Activated CD4-positive, alpha-beta T cell treated with anti-CD3 and anti-CD28 coated beads for 48 hours (primary cell): ENCODE measurements around the gene SFRP5.
A peak's percentile ranks its signal among the peaks of the same experiment; 100 is the strongest.

ENCODE experiments used
- DNase-seq: peaks from one replicate; pipeline ENCODE4 v3.0.0-alpha.2; 2020

SFRP5 gene

DNA sequence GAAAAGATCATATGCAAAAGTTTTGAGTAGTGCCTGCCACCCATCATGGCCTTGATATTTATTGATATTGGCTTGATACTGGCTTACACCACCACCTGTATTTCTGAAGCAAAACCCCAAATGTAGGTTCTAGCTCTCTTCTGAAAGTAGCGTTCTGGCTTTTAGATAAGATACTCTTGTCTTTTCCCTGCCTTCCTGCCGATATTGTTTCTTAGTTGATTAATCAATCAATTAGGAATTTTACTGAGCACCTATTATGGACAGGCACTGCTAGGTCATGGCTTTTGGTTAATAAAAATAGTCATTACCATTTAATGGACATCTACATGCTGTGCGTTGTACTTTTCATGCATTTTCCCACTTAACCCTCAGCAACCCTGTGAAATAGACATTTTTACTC is 7.9 kb downstream of the SFRP5 start:
- no peak for DNase-seq

DNA sequence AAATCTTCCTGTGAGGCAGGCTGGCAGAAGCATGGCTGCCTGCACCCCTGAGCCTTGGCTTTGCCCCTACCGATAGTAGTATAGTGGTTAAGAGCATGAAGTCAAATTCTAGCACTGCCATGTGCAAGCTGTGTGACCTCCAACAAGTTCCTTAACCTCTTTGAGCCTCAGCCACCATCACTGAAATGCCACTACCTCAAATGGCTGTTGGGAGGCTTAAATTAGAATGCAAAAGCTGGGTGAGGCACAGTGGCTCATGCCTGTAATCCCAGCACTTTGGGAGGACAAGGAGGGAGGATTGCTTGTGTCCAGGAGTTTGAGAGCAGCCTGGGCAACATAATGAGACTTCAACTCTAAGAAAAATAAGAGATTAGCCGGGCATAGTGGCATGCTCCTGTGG is 8.4 kb downstream of the SFRP5 start:
- DNase-seq: no peak

DNA sequence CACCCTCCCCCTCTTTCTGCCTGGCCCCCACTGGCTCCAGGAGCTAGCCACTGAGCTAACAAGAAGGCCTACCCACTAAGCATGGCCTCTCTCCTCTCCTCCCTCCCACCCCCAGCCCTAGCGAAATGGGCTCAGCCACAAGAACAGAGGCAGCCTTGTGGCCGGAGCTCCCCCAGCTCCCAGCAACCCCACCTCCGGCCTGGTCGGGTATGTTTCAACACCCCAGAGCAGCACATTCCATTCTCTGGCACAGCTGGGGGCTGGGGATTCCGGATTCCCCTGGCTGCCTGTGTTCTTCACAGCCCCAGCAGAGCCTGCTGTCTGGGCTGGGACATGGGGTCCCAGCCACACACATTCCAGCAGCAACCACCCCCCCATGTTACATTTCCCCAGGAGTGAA is 9.0 kb downstream of the SFRP5 start:
- DNase-seq: no peak

DNA sequence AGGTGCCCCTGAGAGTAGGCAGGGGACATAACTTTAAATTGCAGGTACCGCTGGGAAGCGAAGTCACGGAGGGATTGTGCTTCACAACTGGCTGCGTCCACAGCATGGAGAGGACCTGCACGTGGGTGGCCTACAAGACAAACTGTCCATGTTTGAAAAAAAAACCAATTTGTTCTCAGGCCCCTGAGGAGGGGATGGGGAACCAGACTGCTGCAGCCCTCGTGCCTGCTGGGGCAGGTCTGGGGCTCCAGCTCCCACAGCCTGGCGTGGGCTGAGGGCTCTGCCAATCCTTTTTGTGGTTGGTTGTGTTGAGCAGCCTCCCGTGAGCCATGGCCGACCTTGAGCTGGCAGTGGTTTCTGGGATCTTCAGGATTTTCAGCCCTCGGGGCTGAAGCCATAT is 9.7 kb downstream of the SFRP5 start:
- no peak for DNase-seq

DNA sequence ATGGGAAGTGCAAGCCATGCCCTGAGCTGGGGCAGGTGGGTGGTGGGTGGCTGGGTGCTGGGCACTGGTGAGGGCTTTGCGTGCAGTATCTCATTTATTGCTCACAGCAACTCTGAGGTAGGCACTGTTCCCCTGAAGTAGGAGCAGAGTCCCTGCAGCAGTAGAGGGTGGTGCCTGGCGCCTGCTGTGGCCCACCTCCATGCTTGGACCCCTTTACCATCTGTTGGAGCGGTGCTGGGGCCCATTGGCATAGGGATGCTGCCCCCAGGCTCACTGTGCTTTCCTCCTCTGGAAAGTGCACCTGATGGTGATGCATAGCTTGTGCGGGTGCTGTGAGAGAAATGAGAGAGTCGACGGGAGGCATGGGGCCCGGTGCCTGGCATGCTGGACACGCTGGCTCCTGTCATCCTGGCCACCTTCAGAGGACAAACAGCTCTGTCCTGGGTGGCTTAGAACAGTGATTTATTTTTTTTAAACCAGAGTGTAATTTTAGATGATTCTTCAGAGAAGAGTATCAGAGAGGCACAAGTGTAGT is 10.4 kb downstream of the SFRP5 start:
- DNase-seq: no peak

DNA sequence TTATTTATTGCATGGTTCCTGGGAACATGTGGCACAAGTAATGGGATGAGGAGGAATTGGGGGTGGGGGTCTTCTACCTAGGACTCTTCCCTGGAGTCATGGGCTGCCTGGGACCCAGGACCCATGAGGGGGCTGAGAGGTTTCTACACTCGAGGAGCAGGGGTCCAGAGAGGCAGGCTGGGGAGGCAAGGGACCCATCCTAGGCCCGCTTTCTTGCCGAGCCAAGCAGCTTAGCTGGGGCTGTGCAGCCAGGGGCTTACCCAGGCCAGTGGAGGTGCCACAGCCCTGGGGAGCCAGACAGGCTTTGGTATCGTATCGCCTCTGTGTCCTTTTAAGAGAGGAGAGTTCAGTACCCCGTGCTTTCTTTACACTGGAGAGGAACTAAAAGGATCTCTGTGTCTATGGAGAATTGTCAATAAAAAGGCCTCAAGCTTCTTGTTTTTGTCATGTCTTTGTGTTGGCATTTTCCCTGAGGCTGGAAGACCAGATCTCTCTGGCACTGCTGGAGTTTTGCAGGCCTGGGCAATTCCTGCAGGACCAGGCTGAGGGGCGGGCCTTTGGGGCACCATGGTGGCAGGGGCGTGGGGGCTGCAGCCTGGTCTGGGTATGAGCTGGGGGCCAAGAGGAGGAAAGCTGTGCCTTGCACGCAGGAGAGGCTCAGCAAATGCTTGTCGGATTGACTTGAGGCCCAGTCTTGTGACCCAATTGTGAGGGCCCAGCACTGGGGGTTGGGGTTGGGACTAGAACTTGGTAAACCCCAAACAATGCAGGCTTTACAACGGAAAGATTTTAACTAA is 11.1 kb downstream of the SFRP5 start:
- no peak for DNase-seq

DNA sequence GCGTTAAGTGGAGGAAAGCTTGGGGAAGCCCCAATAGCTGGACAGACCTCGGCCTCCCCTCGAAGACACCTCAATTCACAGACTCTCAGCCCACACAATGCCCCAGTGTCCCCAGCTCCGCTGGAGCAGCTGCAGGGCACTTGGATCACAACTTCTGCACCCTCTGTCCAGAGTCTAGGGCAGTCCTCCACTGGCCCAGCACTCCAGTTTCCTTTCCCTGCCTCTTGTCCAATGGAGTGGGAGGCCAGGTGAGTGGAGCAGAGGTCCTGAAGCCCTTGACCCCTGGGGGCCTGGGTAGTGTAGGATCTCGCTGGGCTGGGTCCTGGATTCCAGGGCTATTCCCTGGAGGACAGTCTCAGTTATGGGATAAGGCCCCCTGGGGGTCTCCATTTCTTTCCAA is 11.9 kb downstream of the SFRP5 start:
- DNase-seq: no peak

DNA sequence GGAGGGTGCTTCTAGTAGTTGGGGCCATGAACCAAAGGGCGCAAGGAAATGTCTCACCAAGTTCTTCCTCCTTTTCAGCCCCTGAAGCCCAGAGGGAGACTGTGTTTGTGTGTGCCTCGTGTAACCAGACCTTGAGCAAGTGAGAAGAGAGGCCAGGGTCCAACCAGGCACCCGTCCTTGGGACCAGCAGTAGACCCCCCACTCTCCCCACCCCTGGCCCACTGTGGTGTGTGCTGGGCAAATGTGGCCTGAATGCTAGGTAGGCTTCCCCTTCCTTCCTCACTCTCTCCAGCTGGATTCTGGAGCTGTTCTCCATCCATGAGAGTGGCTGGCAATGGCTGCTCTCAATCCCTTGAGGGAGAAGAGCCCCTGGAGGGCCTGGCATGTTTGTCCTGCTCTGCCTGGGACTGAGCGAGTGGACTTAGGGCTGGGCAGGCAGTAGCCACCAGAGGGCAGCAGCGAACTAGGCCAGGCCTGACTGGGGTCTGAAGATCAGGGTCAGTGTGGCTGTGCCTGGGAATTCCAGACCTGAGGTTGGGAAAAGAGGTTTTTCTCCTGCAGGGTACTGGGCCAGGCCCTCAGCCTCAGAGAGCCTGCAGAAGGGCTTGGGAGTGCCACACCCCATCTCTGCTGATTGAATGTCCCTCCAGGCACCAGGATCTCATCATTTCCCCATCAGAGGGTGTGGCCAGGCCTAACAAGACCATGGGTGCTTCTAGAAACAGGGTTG is 12.5 kb downstream of the SFRP5 start:
- DNase-seq: peak; percentile 59

DNA sequence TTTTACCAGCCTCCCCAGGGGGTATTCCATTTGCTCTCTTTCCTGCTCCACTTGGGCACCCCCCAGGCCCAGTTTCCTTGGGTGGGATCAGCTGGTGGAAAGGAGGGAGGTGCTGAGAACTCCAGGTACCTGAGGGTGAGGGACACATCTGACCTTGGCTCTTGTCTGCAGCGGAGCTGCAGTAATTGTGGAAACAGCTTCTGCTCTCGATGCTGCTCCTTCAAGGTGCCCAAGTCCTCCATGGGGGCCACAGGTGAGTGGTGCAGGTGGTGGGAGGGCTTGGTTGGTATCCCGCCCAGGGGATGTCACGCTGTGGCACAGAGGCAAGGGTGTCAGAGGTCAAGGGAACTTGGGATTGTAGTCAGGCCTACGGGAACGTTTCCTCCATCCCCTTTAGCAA is 14.3 kb downstream of the SFRP5 start:
- no peak for DNase-seq

DNA sequence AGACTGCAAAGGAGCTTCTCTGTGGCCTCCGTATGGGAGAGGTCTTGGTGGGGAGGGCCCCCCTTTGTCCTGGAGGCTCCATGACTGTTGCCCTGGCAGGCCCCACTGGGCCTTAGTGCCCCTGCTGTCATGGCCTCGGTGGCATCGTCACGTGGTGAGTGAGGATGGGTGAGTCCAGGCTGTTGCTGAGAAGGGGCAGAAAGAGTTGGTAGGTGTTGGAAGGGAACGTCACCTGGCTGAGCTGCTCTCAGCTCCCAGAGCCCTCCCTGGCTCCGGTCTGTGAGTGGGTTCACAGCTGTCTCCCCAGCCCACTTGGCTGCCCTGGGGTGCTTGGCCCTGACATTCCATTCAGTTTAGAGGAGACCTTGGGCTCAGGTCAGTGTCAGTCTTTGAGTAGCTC is 16.1 kb downstream of the SFRP5 start:
- no peak for DNase-seq

DNA sequence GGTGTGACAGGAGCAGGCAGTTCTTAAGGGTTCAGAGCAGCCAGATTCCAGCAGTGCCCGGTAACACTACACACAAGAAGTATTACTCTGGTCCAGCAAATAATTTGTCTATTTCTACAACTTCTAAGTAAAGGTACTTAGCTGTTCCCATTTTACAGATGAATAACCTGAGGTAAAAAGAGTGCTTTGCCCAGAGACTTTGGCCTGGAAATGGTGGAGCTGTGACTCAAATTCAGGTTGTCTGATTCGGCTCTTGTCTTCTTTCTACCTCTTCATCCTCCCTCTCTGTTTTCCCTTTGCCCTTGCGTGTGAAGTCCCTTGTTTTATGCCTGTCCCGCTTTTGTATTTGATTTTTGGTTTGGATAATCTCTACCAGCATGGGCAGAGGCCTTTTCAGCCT is 17.1 kb downstream of the SFRP5 start:
- no peak for DNase-seq

DNA sequence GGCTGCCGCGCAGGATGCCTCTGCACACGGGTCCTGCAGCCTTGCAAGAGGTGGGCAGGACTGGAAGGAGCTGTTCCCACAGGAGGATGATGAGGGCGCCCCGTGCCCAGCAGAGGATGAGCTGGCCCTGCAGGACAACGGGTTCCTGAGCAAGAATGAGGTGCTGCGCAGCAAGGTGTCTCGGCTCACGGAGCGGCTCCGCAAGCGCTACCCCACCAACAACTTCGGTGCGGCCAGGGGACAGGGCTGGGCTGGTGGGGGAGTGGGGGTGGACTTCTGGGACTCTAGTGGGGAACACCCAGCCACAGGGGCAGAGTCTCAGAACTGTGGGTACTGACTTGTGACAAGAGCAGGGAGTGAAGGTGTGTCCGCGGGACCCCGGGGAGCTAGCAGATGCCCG is 18.8 kb downstream of the SFRP5 start:
- DNase-seq: no peak

DNA sequence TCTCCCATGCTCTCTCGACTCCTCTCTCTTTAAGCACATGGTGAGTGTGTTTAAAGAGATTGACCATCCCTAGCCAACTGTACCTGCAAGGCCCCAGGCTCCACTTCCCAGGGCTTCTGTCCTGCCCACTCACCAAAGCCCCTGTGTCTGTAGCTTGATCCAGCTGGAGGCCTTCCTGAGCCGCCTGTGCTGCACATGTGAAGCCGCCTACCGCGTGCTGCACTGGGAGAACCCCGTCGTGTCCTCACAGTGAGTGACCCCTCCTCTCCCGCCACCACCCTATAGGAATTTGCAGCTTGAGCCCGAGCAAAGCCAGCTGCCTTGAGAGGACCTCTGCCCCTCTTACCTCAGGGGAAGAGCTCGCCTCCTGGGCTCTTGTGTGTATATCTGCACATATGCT is 23.7 kb downstream of the SFRP5 start:
- no peak for DNase-seq

DNA sequence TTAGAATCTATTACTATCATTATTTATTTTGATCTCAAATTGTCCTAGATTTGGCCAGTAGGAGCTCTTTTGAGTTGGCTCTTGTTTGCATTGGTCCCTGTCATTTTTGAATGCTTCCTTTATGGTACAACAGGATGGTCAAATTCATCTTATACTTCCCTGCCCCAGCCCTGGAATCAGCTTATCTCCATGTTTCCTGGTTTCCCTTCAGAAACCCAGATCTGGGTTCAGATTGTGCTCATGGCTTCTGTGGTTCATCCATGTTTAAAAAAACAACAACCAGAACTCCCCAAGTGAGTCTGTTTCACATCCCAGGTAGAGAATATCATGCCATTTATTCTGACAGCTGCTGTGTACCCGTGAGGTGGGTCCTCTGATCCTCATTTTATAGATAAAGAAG is 24.2 kb downstream of the SFRP5 start:
- DNase-seq: no peak

DNA sequence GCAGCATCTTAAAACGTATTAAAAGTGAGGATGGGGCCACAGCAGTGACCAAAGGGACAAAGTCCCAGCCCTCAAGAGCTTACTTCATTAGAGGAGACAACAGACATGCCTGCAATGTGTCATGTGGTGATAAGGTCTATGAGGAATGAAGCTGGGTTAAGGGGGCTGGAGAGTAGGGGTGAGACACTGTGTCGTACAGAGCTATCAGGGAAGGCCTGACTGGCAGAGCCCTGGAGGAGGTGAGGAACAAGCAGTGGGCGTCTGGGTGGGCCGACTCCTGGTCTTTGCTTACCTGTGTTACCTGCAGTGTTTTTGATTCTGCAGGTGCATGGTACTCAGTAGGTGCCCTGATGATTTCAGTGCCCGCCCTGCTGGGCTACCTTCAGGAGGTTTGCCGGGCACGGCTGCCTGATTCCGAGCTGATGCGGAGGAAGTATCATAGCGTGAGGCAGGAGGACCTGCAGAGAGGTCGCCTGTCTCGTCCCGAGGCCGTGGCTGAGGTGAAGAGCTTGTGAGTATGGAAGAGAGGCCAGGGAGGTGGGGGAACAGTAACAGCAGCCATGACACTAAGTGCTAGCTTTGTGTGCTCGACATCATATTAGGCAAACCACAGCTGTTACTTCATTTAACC is 27.3 kb downstream of the SFRP5 start:
- DNase-seq: no peak

DNA sequence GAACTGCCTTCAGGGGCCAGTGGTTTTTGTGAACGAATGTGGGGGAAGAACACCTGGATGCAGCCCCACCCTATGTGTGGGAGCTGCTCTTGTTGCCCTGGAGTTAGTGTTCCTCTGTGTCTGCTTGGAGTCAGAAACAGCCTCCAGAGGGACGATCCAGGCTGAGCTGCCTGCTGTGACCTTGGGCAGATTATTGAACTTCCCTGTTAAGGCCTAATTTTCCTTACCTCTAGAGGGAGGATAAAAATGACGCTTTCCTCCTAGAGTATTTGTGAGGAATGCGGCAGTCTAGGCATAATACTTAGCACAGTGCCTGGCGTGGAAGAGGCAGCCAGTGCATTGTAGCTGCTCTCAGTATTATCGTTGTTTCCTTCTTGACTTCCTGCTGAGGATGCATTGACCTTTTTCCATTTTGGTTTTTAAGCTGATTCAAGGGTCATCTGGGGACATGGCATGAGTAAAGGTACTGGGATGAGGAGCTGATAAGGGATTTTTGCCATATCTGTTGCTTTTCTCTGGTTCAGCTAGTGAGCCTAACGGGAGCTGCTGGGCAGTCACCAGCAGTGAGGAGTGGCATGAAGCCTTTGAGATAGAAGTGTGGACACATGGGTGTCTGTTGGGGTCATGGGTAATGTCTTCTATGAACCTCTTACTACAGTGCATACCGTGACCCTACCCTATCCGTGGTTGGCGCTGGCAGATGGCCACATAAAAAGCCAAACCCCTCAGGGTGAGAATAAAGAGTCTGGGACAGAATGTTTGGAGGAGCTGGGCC is 28.4 kb downstream of the SFRP5 start:
- DNase-seq: no peak

DNA sequence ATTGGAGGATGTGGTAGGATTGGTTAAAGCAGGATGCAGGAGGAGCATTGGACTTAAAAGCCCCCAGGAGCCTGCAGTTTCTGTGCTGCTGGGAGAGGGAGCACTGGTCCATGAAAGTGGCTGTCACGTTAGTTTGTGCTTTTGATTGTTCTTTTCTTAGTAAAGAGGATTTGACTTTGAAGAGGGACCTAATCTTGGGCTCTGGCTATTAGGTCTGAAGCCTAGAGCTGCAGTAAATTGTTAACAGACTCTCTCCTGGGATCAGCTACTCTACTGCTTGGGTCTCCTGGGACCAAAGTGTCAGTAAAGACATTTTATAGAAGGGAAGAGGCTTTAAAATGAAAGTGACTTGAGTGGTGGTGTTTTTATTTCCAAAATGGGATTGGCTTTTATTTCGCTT is 31.2 kb downstream of the SFRP5 start:
- DNase-seq: no peak

DNA sequence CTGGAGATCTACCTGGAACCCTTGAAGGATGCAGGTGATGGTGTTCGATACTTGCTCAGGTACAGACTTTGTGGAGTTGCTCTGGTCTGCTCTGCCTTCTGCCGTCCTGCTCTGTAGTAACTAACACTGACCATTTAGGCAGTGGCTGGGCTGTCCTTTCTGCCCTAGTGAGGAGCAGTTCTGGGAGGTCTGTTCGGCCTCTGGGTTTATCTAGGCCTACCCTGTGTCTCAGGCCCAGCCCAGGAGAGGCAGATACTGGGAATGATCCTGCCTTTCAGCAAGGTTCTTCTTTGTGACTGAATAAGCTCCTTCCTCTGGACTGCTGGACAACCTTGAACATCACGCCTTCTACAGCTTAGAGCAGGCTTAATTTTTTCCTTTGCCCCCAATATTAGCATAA is 33.2 kb downstream of the SFRP5 start:
- no peak for DNase-seq

DNA sequence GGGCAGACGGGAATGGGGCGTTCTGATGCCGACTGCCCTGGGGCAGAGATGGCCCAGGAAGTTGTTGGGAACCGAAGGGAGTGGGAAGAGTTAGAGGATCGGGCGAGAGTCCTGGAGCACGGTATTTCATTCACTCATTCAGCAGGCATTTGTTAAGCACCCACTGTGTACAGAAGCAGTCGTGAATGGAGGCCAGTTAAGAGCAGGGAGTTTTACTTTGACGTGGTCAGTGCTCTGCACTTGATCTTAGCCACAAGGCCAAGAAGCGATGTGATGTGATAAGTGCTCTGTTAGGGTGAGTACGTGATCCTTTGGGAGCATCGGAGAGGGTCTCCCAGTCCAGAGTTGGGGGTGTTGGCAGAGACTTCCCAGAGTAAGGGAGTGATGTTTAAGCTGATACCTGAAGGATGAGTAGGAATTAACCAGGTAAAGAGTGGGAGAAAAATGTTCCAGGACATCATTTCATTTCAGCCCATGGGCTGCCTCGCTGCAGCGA is 34.0 kb downstream of the SFRP5 start:
- DNase-seq: no peak

DNA sequence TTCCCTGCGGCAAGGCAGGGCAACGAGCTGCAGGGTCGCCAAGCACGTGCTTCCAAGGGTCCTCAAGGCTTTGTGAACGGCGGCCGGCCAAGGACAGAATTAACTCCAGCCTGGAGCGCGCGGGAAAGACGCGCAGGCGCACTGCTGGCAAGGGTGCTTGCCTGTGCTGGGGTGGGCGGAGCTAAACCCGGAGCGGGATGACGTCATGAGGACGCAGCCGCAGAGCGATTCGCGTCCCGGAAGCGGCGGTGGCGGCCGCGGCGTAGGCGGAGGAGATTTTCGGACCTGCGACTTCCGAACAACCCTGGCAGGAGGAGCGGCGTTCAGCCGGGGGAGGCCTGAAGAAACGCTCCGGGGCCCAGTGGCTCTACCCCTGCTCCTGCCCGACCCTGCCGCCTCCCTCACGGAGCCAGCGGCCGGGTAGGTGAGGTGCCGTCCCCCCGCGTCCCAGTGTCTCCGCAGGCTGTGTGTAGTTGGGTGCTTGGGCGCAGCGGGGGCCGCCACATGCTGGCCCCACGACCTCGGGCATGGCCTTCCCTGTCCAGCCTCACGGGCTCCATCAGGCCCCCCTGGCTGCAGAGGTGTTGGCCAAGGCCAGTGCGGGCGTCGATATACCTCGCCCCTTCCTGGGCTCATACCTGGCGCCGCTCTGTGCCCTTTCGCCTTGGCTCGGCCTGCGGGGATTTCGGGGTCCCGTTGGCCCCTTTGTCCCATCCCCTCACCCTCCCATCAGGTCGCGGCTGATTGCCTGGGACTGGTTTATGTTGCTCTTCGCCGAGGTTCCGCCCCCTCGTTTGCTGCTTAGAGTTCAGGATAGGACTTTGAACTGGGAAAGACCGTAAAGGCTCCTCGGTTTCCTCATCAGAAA is 34.7 kb downstream of the SFRP5 start, which contains the start of gene ZFYVE27:
ZFYVE27 (plus strand) TSS at position 227 of the 868 bp plus-strand sequence. CDS start 1,350 bp downstream, outside the sequence.
- DNase-seq: peak; percentile 98

DNA sequence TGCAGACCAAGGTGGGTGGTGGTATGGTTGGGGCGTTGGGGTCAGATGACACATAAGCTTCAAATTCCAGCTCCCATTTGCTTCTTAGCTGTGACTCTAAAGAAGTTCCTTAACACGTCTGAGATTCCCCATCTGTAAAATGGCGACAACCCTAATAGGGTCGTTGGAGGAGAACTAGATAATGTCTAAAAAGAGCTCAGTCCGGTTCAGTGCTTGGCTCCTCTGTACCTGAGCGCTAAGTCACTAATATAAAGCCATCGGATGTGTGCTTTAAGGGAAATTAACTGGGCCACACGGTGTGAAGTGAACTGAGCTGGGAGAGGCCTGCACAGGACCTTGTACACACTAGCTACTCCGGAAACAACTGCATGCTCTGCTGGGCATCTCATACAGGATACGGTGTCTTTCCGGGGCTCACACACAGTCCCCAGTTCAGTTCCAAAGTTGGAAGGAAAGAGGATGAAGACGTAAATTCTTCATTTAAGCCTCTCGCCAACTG is 35.3 kb downstream of the SFRP5 start:
- no peak for DNase-seq

DNA sequence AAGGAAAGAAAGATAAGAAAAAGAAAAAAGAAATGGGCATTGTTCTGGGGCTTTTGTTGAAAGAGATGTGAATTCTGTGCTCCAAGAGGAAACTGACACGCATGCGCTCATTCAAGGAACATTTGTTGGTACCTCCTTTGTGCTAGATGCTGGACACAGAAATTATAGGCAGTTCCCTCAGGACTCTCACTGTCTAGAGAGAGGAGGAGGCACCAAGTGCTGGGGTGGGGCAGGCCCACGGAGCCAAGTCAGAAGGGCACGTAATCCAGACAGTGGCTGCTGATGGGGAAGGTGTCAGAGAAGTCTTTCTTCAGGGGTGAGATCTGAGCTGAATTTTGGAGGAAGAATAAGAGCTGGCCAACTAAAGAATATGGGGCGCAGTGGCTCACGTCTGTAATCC is 37.8 kb downstream of the SFRP5 start:
- DNase-seq: no peak
